Esophagus muscularis mucosa (tissue), 3 donors: ENCODE results near the gene PCSK6.

Experiments
- CTCF ChIP-seq, 3 experiments: fragments of 200-600 bp in 2 of 3; fragments of 450-650 bp in 1 of 3; sonication (generic) in 2 of 3; IDR thresholded peaks; one replicate each; pipeline ENCODE4 v1.5.1; 2017 to 2019; ENCODE audit warnings: antibody characterized with exemption in 3 of 3, mild to moderate bottlenecking in 2 of 3, moderate library complexity in 1 of 3
- POLR2A ChIP-seq: fragments of 450-650 bp; IDR thresholded peaks from one replicate; pipeline ENCODE4 v1.6.1; 2017; ENCODE audit warnings: antibody characterized with exemption, moderate library complexity, mild to moderate bottlenecking, low read depth
- POLR2AphosphoS5 ChIP-seq, 2 donors: sonication (generic); formaldehyde crosslinking; IDR thresholded peaks; one replicate each; pipeline ENCODE4 v1.6.1; 2017; ENCODE audit warnings: antibody characterized with exemption in 2 of 2

DNA sequence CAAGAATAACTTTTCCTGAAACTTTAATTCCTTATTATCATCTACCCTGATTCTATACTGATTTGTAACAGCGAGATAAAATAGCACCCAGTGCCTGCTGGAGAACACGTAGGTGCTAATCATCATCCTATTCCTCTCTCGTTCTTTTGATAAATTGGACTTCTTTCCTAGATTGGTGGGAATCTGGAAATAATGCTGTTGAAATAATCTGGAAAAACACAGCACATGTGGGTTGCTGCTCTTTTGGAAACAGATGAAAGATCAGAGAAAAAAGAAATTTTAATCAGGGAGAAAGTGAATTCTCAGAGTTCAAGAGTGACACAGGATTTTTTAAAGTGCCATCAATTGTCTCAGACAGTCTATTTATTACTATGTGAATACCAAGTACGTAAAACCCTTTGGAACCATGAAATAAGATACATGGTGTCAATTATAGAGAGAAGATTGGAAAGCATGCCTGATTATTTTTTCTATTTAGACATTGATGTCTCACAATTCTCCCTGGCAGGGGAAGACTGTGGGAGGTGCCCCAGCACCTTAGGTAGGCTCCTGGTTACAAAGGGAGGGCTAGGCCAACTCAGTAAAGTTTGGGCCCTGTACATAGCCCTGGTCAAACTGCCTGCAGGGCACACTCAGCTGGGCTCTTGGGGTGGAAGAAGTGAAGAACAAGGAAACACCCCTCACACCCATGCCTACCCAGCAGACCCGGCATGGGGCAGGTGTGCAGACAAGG, 134.4 kb downstream of the PCSK6 start:
- TF ChIP-seq CTCF (IDR thresholded peaks at IDR 0.05) (no peak), POLR2A (no peak), POLR2AphosphoS5 (IDR thresholded peaks at IDR 0.05) (no peak)
